Stimulated activated CD4-positive, alpha-beta T cell treated with anti-CD3 and anti-CD28 coated beads, Interleukin-12 subunit alpha, Interleukin-12 subunit beta, amount 100 ng/mL, for 48 hours (primary cell): Measurements from ENCODE around the gene HES4.
"Not testable (repeated sequence)": the region's sequence is repeated elsewhere in the genome, so short reads cannot be mapped to it uniquely, and the experiment has no call there.

Source experiments
- DNase-seq, 3 donors: peaks; one replicate each; pipeline ENCODE4 v3.0.0-alpha.2; 2020; ENCODE audit warnings: low read depth in 2 of 3, low spot score in 1 of 3

HES4 gene

DNA sequence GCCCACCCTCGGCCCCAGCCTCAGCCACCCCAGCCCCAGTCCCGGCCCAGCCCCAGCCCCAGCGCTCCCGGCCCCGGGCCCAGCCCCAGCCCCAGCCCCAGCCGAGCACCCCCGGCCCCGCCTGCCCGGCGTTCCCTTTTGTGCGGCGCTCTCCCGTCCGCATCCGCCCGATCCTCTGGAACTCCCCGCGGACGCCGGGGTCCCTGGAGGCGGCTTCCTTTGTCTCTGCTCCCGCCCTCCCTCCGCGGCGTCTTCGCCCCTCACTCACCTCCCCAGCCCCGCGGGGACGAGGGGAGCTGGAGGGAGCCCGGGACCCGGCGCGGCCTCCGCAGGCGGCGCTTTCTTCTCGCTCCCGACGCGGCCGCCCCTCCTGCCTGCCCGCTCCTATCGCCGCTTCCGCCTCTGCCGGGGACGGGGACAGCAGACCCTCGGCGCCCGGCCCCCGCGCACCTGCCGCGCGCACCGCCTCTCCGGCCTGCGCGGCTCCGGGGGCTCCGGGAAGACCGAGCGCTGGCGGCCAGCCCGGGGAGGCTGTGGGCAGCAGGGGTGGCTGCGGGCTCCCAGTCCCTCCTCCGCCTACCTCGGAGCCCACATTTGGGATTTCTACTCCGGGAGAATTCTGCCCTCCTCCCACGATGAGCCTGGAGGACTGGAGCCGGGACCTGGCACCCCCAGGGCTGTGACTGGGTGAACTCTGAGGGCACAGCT is 34.0 kb upstream of the HES4 start:
- DNase-seq = no peak

DNA sequence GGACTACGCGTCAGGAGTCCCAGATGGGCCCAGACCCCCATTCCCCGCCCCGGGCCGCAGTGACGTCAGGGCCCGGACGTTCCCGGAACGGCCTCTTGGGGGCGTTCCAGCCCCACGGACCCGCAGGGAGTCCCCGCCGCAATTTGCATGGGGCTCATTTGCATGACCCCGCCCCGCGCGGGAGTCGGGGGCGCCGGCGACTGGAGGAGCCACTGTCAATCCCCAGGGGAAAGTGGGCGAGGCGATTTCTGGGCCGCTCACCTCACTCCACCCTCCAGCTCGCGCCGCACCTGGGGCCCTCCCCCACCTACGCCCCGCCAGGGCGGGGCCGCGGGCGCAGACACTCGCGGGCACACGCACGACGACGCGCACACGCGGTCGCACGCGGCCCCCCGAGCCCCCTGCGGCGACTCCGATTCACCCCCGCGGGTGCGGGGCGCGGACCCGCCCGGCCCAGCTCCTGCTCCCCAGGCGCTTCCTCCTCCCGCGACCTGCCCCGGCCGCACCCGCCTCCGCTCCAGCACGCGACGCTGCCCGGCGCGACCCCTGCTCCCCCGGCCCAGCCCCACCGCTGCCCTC is 33.2 kb upstream of the HES4 start:
- DNase-seq = peak; percentile 86 to 88 (median 87)

DNA sequence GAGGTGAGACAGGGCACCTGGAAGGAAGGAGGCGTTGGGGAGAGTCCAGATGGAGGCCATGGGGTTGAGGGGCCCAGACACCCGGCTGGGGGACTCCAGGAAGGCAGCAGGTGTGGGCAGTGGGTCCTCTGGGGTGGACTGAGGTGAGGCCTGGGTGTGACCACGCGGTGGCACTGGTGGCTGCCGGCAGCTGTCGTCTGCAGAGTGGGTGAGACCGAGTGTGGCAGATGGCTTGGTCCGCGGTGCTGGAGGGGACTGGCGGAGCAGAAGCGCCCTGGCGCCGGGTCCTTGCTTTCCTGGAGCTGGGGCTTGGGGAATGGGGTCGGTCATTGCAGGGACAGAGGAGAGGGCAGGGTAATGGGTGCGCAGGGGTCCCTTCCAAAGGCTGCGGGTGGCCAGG is 32.5 kb upstream of the HES4 start:
- DNase-seq = no peak

DNA sequence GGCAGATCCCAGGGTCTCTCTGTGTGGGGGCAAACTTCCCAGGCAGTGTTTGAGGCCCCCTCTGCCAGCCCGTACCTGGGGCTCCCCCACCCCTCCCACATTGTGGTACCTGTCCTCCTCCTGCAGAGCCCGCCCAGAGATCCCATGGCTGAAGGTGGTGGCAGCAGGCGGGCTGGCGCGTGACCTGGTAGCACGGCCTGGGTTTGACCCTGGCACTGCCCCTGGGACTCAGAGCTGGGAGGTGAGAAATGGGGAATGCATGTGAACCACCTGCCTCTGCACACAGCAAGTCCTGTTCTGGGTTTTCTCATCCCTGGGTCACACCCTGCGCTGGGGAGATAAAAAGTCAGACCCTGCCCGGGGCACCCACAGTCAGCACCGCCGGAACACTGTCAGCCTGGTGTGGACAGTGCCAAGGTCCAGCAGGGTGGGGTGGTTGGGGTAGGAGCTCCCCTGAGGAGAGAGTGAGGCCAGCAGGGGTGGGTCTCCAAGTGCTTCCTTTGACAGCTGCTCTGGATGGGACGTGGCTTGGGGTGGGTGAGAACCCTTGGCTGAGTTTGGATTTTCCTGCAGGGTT is 31.9 kb upstream of the HES4 start:
- DNase-seq = no peak

DNA sequence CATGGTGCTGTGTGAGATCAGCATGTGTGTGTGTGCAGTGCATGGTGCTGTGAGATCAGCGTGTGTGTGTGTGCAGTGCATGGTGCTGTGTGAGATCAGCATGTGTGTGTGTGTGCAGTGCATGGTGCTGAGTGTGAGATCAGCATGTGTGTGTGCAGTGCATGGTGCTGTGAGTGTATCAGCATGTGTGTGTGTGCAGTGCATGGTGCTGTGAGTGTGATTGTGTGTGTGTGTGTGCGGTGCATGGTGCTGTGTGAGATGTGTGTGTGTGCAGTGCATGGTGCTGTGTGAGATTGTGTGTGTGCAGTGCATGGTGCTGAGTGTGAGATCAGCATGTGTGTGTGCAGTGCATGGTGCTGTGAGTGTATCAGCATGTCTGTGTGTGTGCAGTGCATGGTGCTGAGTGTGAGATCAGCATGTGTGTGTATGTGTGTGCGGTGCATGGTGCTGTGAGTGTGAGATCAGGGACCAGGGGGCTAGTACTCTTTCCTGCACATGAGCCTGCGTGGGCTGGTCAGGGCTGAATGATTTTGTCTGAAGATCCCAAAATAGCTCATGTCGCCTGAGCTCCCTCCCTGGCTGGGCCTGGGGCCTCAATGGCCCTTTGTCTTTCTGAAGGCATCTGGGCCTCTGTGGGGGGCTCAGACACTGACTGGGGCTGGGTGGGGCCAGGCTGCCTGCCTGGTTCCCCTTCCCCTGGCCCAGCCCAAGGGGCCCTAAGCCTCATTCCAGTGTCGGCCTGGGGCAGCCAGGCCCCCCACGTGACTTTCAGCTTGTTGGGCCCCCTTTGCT is 31.2 kb upstream of the HES4 start:
- DNase-seq = not testable (repeated sequence)

DNA sequence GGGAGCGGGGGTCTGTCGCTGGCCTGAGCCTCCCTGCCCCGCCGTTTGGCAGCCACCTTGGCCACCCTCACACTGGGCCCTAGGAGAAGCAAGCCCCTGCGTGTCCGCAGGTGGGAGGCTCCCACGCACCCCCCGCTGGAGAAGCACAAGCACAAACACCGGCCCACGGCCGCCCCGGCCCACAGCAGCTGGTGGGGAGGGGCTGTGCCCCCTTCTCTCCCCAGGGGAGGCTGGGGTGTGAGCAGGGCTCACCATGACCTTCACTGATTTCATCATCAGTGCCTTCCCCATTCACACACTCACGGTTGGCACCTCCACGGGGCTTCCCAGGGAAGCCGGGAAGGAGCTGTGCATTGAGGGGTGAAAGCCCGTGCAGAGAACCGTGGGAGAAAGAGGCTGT is 27.9 kb upstream of the HES4 start:
- no peak for DNase-seq

DNA sequence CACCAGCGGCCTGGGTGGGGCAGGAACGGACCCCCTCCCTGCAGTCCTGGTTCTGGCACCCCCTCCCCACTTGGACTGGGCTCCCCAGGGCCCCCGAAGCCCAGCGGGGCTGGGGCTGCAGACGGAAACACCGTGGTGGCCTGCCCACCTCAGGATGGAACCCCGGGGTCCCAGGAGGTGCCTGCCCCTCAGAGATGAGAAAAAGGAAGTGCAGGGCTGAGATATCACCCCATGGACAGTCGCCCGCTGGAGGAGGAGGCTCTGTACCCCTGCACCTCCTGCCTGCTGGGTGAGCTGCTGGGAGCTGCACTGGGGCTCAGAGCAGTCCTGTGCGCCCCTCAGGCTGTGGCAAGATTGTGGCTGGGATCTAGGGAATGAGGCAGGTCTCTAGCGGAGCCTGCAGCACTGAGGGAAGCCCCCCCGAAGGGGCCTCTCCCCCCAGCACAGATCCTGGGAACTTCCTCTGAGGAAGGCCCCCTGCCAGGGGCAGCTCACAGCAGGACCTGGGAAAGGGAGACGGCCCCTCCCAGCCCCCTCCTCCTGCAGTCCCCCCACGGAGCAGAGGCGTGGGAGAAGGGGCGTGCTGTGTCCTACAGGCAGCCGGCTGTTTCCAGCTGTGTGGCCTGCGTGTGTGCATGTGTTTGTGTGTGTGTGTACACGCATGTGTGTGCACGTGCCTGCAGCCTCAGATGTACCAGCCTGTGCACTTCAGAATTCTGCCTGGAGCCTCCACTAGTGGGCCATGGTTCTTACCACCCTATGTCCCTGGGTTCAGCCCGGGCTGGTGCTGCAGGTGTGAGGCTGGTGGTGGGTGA is 26.9 kb upstream of the HES4 start:
- DNase-seq = no peak

DNA sequence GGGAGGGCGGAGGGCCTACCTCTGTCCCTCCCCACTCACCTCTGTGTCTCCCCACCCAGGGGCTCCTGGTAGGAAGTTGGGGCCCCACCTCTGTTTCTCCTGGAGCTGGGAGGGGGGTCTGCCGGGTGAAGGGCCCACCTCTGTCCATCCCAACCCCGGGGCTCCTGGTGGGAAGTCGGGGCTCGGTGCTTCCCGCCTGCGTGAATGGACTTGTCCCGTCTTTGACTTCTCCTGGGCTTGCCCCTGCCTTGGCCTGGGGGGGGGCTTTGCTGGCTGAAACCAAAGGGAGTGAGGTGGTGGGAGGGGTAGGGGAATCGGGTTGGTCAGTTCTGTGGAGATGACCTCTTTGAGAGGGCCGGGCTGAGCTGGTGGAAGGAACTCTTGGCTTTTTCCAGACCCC is 25.8 kb upstream of the HES4 start:
- DNase-seq = no peak

DNA sequence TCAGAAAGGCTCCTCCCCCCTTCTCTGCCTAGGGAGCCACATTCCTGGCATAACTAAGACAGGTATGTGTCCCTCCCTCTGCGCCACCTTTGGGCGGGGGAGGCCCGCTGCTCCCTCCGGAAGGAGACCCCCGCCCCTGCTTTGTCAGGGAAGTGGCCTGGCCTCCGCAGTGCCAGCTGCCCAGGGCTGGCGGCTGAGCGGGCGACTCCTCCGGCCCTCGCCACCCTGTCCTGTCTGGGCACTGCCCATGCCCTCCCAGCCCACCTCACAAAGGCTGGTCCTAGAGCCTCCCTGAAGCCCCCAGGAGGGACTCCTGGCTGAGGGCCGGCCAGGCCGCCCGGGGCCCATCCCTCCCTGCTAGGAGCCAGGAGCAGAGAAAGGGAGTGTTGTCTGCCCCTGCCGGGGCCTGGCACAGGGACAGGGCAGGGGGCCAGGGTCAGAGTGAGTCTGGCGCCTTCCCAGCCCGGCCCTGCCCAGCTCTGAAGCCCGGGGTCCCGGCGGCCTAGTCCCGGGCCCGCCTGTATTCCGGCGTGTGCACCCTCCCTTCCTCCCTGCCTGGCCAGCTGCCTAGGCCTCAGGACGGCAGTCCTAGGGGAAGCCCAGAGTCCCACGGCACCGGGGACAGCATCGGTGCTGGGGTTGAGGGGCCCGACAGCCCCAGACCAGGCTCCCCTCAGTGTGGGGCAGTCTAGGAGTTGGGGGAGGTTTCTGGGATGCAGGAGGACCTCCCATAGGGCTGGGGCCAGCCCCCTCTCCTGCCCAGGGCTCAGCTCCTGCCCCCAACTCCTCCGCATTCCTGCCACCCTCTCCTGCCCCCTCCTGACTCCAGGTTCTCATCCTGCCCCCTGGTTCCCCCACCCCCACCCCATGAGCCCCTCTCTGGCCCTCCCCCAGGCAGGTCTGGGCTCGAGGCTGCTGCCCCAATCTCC is 25.1 kb upstream of the HES4 start:
- DNase-seq = no peak

DNA sequence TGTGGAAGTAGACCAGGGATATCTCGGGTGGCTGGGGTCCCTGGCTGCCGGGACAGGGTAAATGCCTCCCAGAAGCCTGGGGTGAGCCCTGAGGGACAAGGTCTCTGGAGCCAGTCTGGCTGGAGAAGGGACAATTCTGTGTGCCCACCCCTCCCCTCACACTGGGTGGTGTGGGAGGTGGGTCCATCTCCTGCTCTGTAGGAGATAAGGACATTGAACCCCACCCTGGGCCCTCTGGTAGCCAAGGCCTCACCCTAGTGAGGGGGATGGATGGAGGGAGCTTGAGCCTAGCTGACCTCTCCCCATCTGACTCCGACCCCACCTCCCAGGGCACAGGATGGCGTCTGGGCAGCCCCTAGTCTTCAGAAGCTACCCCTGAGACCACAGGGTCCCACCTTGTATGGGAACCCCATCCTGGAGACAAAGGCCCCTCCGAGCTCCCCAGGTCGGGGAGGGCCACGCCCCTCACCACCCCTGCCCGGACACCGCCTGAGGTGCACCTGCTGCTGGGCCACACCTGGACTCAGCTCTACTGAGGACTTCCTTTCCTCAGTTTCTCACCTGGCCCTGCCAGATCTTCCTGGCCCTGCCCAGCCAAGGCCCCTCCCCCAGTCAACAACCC is 24.4 kb upstream of the HES4 start:
- no peak for DNase-seq

DNA sequence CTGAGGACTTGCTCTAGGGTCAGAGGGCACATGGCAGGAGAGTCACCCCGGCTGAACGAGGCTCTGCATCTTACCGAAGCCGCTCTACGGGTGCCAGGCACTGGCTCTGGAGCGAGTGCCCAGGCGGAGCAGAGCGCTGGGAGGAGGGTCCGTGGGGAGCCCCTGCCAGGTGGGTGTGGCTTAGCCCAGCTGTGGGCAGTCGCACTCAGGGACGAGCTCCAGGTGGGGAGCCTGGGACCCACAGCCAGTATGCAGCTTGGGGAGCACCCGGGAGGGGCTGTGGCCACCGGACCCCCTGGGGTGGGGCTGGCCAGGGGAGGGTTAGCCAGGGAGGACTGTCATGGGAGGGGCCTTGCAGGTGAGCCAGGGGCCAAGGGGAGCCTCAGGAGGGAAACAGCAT is 23.8 kb upstream of the HES4 start:
- no peak for DNase-seq

DNA sequence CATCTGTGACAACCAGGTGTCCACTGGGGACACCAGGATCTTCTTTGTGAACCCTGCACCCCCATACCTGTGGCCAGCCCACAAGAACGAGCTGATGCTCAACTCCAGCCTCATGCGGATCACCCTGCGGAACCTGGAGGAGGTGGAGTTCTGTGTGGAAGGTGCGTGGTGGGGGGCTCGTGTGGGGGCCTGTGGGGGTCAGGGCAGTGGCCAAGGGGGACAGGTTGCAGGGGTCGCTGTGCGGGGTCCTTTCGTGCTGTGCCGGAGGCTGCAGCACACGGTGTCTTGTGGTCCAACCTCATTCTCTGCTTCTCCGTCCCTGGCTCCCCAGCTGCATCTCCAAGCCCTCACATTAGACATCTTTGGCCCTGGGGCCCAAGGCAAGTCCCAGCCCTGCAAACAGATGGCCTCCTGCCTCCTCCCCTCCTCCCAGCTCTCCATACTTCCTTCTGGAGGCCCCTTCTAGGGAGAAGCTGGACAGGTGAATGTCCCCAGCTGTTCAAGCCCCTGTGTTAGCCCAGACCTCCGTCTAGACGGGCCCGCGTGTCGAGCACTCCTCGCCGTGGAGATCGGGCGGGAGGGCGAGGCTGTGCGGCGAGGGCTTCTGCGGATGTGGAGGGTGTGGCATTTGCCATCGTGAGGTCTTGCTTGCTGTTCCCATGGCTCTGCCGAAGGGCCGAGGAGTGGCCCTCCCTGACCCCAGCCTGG is 22.6 kb upstream of the HES4 start:
- DNase-seq = no peak

DNA sequence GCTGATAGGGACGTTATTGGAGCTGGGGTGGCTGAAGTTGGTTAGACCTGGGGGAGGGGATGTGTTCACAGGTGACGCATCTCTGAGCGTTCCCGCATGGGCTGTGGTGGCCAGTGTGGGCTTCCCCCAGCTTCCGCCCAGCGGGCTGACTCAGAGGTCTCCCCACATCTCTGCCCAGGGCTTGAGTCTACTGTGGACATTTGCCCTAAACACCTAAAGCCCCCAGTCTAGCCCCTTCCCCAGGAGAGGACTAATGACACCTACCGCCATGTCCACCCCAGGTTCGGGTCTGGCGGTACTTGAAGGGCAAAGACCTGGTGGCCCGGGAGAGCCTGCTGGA is 22.0 kb upstream of the HES4 start:
- DNase-seq = no peak

DNA sequence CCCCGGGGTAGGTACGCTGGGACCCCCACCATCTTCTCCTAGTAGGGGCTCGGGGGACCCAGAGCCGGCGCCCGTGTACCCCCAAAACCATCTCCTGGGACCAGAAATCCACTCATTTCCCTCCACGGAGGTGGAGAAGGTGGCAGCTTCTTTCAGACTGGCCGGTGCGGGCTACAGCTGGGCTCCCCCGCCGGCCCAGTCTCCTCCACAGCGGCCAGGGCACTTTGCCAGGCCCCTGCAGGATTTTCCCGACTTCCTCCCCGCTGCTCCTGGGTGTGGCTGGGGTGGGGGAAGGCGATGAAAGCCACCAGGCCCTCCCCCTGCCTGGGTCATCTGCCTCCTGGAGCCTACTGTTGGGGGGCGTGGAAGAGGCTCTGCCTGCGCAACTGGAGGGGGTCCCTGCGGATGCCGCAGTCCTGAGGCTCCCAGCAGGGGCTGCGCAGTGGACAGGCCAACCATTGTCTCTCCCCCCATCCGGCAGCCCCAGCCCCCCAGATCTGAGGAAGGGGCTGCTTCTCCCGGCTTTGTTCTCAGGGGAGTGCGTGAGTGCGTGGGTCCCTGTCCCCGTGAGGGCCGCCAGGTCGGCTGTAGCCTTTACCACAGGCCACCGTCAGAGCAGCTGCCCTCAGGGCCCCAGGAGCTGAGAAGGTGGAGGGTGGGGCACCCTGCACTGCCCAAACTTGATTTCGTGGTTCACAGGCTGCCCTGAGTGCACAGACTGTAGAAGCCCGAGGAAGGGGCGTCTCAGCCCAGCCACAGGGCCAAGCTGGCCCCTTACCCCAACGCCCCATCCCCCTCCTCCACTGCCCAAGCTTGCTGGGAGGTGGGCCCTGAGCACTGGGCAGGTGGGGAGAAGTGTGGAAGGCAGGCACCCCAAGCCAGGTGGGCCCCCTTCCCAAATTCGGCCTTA is 21.4 kb upstream of the HES4 start:
- DNase-seq = no peak

DNA sequence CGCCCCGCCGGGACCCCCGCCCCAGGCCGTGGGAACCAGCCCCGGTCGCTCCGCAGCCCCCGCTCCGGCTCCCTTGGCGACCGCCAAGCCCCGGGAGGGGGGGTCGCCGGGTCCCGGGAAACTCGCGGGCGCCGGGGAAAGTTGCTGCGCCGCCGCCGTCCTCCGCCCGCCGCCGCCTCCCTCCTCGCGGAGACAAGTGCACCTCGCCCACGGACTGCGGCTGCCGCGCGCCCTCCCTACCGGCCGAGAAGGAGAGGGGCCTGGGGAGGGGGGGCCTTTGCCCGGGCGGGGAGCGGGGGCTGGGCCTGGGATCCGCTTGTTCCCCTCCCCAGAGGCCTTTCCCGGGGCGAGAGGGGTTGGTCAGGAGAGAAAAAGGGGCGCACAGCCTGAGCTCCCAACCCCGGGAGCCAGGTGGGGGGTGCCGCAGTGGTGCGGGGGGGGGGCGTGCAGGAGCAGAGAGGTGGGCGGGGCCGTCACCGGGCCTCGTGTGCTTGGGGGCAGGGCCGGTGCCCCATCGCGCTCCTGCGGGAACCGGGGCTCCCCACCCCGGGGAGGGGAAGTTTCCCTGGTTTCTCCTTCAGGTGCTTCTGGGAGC is 20.6 kb upstream of the HES4 start:
- DNase-seq = no peak

DNA sequence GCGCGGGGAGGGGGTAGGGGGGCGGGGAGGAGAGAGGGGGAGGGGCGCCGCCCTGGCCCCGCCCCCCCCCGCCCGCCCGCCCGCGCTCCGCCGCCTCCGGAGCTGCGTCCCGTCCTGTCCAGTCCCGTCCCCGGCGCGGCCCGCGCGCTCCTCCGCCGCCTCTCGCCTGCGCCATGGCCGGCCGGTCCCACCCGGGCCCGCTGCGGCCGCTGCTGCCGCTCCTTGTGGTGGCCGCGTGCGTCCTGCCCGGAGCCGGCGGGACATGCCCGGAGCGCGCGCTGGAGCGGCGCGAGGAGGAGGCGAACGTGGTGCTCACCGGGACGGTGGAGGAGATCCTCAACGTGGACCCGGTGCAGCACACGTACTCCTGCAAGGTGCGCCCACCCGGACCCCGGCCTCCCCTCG is 20.1 kb upstream of the HES4 start, which contains the start of gene AGRN:
AGRN (plus strand) TSS at position 121 of the 405 bp plus-strand sequence; CDS start at position 174, 53 bp downstream.
- DNase-seq = no peak

DNA sequence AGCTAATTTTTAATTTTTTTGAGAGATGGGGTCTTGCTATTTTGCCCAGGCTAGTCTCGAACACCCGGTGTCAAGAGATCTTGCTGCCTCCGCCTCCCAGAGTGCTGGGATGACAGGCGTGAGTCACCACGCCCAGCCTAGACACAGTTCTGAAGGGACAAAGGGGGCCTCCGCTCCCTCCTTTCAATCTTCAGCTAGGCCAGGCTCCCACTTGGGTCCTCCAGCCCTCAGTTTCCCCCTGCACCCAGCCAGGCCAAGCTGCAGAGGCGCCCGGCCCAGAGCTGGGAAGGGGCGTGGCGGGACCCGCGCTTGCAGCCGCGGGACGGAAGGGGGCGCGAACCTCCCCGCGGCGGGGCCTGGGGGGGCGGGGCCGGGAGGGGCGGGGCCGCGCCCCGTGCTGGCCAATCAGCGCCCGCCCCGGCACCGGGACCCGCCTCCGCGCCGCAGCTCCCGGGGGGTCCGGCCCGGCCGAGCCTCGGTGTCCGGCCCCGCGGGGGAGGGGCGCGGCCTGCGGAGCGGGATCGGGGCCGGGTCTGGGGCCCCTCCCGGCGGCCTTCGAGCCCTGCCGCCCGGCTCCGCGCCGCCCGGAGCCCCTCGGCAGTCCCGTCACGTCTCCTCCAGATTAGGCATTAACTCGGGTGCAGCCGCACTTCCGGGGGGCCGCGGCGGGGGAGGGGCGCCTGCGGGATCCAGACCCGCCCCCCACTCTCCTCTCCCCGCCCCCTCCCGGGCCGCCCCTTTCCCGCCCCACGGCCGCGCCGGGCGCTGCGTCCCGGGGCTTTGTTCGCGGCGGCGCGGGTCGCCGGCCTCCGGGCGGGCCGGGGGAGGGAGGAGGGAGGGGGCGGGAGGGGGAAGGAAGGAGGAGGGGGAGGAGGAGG is 19.5 kb upstream of the HES4 start:
- peak; percentile 44 to 78 (median 63) for DNase-seq
